ENCODE data around the gene RNASEH2A.
"Not testable (repeated sequence)": the region's sequence is repeated elsewhere in the genome, so short reads cannot be mapped to it uniquely, and the experiment has no call there.

Gene RNASEH2A

DNA sequence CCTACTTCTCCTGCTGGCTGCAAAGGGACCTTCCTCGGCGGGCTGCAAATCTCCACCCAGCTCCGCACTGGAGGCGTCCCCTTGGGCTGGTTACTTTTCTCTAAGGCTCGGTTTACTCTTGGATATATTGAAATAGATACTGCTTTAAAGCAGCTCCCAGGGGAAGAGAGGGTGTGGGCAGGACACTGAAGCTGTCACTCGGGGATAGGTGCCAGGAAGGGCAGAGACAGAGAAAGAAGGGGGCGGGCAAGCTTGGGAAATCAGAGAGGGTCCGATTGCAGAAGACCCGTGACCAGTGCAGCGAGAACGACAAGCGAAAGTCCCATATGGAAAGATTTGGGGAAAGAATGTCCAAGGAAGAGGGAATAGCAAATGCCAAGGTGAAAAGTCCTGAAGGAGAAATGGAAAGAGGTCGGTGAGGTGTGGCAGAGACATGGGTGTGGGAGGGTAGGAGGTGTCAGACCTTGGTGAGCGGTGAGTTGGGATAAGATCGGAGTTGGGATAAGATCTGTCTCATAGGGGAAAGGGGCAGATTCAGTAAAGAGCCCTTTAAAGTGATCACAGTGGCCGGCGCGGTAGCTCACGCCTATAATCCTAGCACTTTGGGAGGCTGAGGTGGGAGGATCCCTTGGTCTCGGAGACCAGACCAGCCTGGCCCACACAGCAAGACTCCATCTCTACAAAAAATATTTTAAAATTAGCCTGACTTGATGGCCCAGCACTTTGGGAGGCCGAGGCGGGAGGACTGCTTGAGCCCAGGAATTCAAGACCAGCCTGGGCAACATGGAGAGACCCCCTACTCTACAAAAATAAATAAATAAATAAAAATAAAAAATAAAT, 3.9 kb upstream of the RNASEH2A start:
- Mint-ChIP-seq H3K27me3 (peaks cover 4% of the 10 kb centered on the region), H3K36me3 (peaks cover 11% of the 10 kb centered on the region), H3K4me3 (peak overlapping the region; percentile 83), H3K27ac (peak overlapping the region; percentile 73), H3K9me3 (no peaks in the 10 kb centered on the region), H3K4me1 (peaks cover 43% of the 10 kb centered on the region)
- no peak for DNase-seq
- CTCF ChIA-PET, result interaction anchor here (0.6 to 14.0 kb wide), 7 partner anchors 11 to 163 kb away, joined by 3 to 706 read pairs (median 4); partner anchors contain the start of genes HOOK2 and RTBDN

DNA sequence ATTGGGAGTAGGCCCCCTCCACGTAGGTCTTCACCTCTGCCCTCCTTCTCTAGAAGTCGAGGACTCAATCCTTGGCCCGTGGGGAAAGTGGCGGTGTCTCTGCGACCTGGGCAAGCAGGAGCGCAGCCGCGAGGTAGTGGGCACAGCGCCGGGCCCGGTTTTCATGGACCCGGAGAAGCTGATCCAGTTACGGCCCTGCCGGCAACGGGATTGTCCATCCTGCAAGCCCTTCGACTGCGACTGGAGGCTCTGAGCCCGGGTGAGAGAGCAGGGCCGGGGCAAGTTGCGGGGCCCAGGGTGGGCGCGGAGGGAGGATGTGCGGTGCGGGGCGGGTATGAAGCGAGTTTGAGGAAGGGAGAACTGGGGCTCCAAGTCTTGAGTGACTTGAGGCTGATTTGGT, 2.3 kb upstream of the RNASEH2A start:
- CTCF ChIA-PET, result interaction anchor here (14.0 kb wide), 1 partner anchor 35 kb away, joined by 706 read pairs; the partner anchor contains the start of gene HOOK2
- peaks cover 13% of the 10 kb centered on the region for H3K36me3 Mint-ChIP-seq
- H3K4me1 Mint-ChIP-seq, result peaks cover 47% of the 10 kb centered on the region
- no peak overlapping the region for H3K4me3 Mint-ChIP-seq
- no peak overlapping the region for H3K27ac Mint-ChIP-seq
- H3K9me3 Mint-ChIP-seq, result no peaks in the 10 kb centered on the region
- H3K27me3 Mint-ChIP-seq, result peaks cover 4% of the 10 kb centered on the region
- DNase-seq, result no peak

DNA sequence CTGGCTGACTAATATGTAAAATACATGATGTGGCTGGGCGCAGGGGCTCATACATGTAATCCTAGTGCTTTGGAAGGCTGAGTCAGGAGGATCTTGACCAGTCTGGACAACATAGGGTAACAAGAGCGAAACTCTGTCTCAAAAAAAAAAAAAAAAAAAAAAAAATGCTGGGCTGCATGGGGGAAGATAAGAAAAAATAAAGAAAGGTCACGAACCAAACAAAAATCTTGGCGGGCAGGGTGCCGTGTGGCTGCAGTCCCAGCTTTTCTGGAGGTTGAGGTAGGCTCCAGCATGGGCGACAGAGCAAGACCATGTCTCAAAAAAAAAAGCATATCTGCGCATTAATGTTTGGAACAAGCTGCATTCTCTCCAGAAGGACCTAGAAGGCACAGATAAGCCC, 8.7 kb downstream of the RNASEH2A start:
- CTCF ChIA-PET, result no interaction called here
- no peaks in the 10 kb centered on the region for H3K4me1 Mint-ChIP-seq
- H3K4me3 Mint-ChIP-seq, result no peak overlapping the region
- H3K27me3 Mint-ChIP-seq, result no peaks in the 10 kb centered on the region
- DNase-seq, result no peak
- no peaks in the 10 kb centered on the region for H3K9me3 Mint-ChIP-seq
- peaks cover 11% of the 10 kb centered on the region for H3K36me3 Mint-ChIP-seq
- H3K27ac Mint-ChIP-seq, result no peak overlapping the region

DNA sequence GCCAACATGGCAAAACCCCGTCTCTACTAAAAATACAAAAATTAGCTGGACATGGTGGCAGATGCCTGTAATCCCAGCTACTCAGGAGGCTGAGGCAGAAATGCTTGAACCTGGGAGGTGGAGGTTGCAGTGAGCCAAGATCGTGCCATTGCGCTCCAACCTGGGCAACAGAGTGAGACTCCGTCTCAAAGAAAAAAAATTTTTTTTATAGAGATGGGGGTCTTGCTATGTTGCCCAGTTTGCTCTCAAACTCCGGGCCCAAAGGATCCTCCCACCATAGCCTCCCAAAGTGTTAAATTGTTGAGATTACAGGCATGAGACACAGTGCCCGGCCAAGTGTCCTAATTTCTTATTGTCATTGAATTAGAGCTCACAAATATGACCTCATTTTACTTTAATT, 10.8 kb downstream of the RNASEH2A start:
- H3K36me3 Mint-ChIP-seq, result peaks cover 11% of the 10 kb centered on the region
- H3K9me3 Mint-ChIP-seq, H3K27me3 Mint-ChIP-seq, CTCF ChIA-PET, DNase-seq, H3K27ac Mint-ChIP-seq, H3K4me1 Mint-ChIP-seq, H3K4me3 Mint-ChIP-seq: not testable (repeated sequence)

- not testable (repeated sequence) for H3K27ac Mint-ChIP-seq, H3K9me3 Mint-ChIP-seq, DNase-seq, H3K27me3 Mint-ChIP-seq, H3K4me1 Mint-ChIP-seq, H3K4me3 Mint-ChIP-seq, H3K36me3 Mint-ChIP-seq
- CTCF ChIA-PET, result interaction anchor here (1.2 kb wide), 1 partner anchor 57 kb away, joined by 3 read pairs; no protein-coding TSS in a partner anchor
Observed at GRCh38 chr19:12817810-12818209, 11.4 kb downstream of the RNASEH2A start.

- CTCF ChIA-PET, result interaction anchor here (0.7 kb wide), 1 partner anchor 48 kb away, joined by 3 read pairs; no protein-coding TSS in a partner anchor
- H3K9me3 Mint-ChIP-seq, result no peaks in the 10 kb centered on the region
- H3K36me3 Mint-ChIP-seq, result no peaks in the 10 kb centered on the region
- H3K27me3 Mint-ChIP-seq, result peaks cover 28% of the 10 kb centered on the region
- no peak overlapping the region for H3K27ac Mint-ChIP-seq
- H3K4me3 Mint-ChIP-seq, result no peak overlapping the region
- H3K4me1 Mint-ChIP-seq, result peaks cover 12% of the 10 kb centered on the region
- no peak for DNase-seq
Observed at GRCh38 chr19:12821761-12822160, 15.4 kb downstream of the RNASEH2A start.

- no peaks in the 10 kb centered on the region for H3K36me3 Mint-ChIP-seq
Observed at GRCh38 chr19:12825254-12826131, 19.1 kb downstream of the RNASEH2A start.

GRCh38 chr19:12828494-12828893, 22.1 kb downstream of the RNASEH2A start:
- Mint-ChIP-seq H3K36me3 (no peaks in the 10 kb centered on the region), H3K27me3 (peaks cover 94% of the 10 kb centered on the region), H3K9me3 (no peaks in the 10 kb centered on the region), H3K27ac (no peak overlapping the region), H3K4me1 (peaks cover 20% of the 10 kb centered on the region), H3K4me3 (no peak overlapping the region)
- CTCF ChIA-PET, result interaction anchor here (1.0 to 2.0 kb wide), 4 partner anchors 19 to 68 kb away, joined by 3 to 6 read pairs (median 5); no protein-coding TSS in a partner anchor
- peak; percentile 57 for DNase-seq

More at GRCh38 chr19:12825254-12826131, 19.1 kb downstream of the RNASEH2A start:
- Mint-ChIP-seq H3K9me3 (no peaks in the 10 kb centered on the region), H3K4me3 (no peak overlapping the region), H3K27ac (no peak overlapping the region), H3K4me1 (peaks cover 12% of the 10 kb centered on the region), H3K27me3 (peaks cover 65% of the 10 kb centered on the region)
- no peak for DNase-seq
- CTCF ChIA-PET, result interaction anchor here (1.0 to 1.8 kb wide), 4 partner anchors 12 to 63 kb away, joined by 3 to 6 read pairs (median 4); no protein-coding TSS in a partner anchor

DNA sequence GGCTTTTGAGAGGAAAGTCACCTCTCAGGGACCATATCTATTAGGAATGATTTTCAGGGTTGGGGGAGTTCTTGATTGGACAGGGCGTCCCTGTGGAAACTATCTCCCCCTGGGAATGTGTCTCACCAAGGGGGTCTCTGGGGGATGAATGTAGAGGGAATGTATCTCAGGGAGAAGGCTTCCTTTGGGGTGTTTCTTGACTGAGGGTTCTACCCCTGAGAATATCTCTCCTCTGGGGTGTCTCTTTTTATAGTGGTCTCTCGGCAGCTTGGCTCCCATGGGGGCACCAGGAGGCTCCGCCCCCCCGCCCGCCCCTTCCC, 27.0 kb downstream of the RNASEH2A start:
- H3K4me3 Mint-ChIP-seq, result peak overlapping the region; percentile 30
- H3K36me3 Mint-ChIP-seq, result no peaks in the 10 kb centered on the region
- peaks cover 99% of the 10 kb centered on the region for H3K27me3 Mint-ChIP-seq
- no peaks in the 10 kb centered on the region for H3K9me3 Mint-ChIP-seq
- DNase-seq, result no peak
- CTCF ChIA-PET, result interaction anchor here (1.3 to 2.1 kb wide), 2 partner anchors 31 to 132 kb away, joined by 3 to 5 read pairs; partner anchors contain the start of genes PRDX2 and THSD8
- no peak overlapping the region for H3K27ac Mint-ChIP-seq
- H3K4me1 Mint-ChIP-seq, result peaks cover 20% of the 10 kb centered on the region

GRCh38 chr19:12833738-12834565, 27.6 kb downstream of the RNASEH2A start:
- no peaks in the 10 kb centered on the region for H3K9me3 Mint-ChIP-seq
- no peaks in the 10 kb centered on the region for H3K36me3 Mint-ChIP-seq
- peak overlapping the region; percentile 41 for H3K4me3 Mint-ChIP-seq
- peaks cover 22% of the 10 kb centered on the region for H3K4me1 Mint-ChIP-seq
- H3K27me3 Mint-ChIP-seq, result peaks cover 99% of the 10 kb centered on the region
- CTCF ChIA-PET, result interaction anchor here (0.9 to 2.1 kb wide), 5 partner anchors 14 to 131 kb away, joined by 3 to 6 read pairs (median 4); partner anchors contain the start of genes PRDX2 and THSD8
- DNase-seq, result peak; percentile 57
- H3K27ac Mint-ChIP-seq, result no peak overlapping the region

DNA sequence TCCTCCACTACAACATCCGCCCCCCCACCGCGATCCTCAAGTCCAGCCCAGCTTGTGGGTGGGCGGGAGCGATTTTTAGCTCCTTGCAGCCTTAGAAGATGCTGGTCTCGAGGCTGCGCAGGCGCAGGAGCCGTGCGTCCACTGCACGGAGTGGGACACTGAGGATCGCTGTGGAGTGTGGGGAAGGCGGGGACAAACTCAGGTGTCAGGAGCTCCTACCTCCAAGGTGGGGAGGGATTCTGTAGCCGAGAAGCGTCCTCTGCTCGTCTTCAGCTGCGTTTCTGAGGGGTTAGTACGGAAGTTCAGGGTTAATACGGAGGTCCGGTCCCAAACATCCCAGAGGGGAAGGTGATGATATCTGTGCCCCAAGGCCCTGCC, 28.2 kb downstream of the RNASEH2A start, which contains the start of gene RTBDN:
Gene RTBDN (minus strand): TSS at position 14 of the 378 bp plus-strand sequence. CDS start 4,600 bp downstream, outside the sequence.
- H3K4me3 Mint-ChIP-seq, result peak within 1 kb of the TSS; percentile 41
- H3K27ac Mint-ChIP-seq, result no peak within 1 kb of the TSS
- no peaks in the 10 kb centered on the region for H3K9me3 Mint-ChIP-seq
- peaks cover 27% of the 10 kb centered on the region for H3K4me1 Mint-ChIP-seq
- H3K36me3 Mint-ChIP-seq, result no peaks in the 10 kb centered on the region
- H3K27me3 Mint-ChIP-seq, result peaks cover 99% of the 10 kb centered on the region
- DNase-seq, result no peak
- CTCF ChIA-PET, result interaction anchor here (0.9 to 2.1 kb wide), 5 partner anchors 13 to 131 kb away, joined by 3 to 6 read pairs (median 4); partner anchors contain the start of genes PRDX2 and THSD8

DNA sequence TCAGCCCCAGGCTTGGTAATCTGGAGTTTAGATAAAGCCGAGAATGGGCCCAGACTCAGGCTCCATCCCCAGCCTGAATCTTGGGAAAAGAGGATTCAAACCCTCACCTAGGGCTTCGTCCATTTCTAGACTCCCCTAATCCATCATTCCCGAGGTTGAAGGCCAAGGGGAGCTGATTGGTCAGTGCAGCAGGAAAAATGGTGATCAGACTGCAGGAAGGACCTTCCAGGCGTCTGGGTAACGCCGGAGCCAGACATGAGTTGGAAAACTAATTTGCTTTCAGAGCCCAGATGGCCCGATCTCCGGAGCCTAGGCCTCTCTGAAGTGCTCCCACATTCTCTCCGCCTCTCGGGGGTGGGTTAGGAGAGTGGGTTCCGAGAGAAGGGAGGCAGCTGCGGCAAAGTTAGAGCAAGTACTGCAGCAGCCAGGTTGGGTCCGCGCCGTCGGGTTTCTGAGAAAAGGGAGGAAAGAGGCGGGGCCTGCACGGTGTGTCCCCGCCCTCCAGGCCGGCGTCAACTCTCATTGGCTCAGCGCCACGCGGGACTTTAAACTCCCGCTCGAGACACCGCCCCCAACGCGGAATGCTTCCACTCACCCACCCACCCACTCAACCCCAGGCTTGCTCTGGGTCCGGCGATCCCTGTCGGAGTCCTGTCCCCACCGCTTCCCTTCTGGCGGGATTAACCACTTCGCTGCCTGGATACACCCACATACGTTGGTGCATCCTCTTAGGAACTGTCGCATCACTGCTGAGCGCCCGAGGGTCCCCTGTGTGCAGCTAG, 28.8 kb downstream of the RNASEH2A start:
- no peak overlapping the region for H3K27ac Mint-ChIP-seq
- peaks cover 99% of the 10 kb centered on the region for H3K27me3 Mint-ChIP-seq
- no peaks in the 10 kb centered on the region for H3K36me3 Mint-ChIP-seq
- peaks cover 29% of the 10 kb centered on the region for H3K4me1 Mint-ChIP-seq
- DNase-seq, result peak; percentile 46
- CTCF ChIA-PET, result interaction anchor here (1.0 to 2.1 kb wide), 4 partner anchors 12 to 130 kb away, joined by 3 to 6 read pairs (median 4); partner anchors contain the start of genes PRDX2 and THSD8
- no peak overlapping the region for H3K4me3 Mint-ChIP-seq
- H3K9me3 Mint-ChIP-seq, result no peaks in the 10 kb centered on the region

- Mint-ChIP-seq H3K4me3 (no peak overlapping the region), H3K36me3 (no peaks in the 10 kb centered on the region), H3K9me3 (no peaks in the 10 kb centered on the region), H3K27me3 (peaks cover 100% of the 10 kb centered on the region), H3K27ac (no peak overlapping the region), H3K4me1 (peaks cover 41% of the 10 kb centered on the region)
- DNase-seq, result no peak
- CTCF ChIA-PET, result interaction anchor here (1.3 to 1.4 kb wide), 3 partner anchors 10 to 71 kb away, joined by 3 to 9 read pairs (median 9); partner anchors contain the start of gene RNASEH2A
Observed at GRCh38 chr19:12836529-12836863, 30.1 kb downstream of the RNASEH2A start.
